CD4-positive, alpha-beta T cell treated with Interleukin-2 at 100 ng/mL for 4 hours (primary cell): Measurements from ENCODE around the gene SRSF2.
"Not testable (repeated sequence)": the region's sequence is repeated elsewhere in the genome, so short reads cannot be mapped to it uniquely, and the experiment has no call there.

Experiments used
- DNase-seq: peaks from one replicate; pipeline ENCODE4 v3.0.0-alpha.2; 2020; ENCODE audit warnings: low spot score

Gene SRSF2

DNA sequence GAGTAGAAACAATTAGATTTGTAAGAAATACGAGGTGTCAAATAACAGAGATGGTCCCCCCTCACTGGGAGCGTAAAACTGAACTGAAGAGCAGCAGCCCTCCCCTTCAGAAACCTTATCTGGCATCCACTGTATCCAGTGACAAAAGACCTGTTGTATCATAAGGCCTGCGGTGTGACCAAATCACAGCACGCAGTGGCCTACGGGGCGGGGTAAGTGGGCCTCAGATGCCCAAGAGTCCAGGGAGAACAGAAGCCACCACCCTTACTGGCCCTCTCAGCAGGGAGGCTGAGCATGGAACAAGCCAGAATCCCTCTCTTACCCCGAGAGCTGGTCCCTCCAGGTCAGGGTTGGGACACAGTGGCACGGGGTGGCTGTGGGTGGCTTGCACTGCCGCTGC lies 16.2 kb downstream of the SRSF2 start:
- DNase-seq: no peak

DNA sequence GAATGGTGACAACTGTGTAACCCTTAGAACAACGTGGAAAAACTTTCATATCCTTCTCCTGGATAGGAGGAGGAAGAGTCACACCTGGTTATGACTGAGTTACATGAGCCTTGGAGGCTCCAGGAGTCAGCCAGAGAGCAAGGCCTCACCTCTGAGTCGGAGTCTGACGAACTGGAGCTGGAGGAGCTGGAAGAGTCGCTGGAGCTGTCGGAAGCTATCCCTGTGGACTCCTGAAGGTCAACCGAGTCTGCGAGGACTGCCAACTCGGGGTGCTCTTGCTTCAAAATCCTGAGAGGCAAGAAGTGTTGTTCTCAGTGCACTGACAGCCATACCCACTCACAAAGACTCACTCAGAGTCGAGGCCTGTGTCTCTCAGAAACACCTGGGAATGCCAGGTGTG lies 16.9 kb downstream of the SRSF2 start:
- DNase-seq: no peak

DNA sequence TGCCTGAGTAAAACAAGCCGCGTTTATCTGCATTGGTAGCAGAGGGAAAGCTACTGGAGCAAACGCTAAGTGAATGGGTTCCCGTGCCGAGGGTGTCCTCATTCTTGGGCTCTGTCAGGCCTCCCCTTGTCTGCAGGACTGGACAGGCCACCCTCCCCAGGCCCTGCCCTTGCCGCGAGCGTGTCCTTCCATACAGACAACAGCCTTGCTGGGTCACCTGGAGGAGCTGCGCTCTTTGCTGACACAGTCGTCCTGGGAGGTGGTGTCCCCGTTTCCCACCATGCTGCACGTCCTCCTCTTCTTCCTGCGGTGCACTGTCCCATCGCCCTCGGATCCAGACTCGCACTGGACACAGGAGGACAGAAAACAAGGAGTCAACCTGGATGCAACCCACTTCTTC lies 18.6 kb downstream of the SRSF2 start:
- DNase-seq: no peak

DNA sequence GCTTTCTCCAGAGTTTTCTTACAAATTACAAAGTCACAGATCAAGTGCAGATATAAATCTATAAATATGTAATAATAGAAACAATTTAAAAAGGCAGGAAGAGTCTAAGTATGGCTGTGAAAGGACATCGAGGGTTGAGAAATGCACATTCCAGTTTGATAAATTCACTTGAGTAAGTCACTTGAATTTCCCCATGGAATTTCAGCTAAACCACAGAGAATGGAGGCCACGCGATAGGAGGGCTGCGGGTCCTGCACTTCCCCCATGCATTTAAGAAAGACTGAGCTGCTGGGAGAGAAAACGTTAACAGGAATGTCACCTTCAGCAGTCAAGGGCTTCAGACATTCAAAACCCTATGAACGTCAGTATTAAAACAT lies 20.3 kb downstream of the SRSF2 start:
- no peak for DNase-seq

DNA sequence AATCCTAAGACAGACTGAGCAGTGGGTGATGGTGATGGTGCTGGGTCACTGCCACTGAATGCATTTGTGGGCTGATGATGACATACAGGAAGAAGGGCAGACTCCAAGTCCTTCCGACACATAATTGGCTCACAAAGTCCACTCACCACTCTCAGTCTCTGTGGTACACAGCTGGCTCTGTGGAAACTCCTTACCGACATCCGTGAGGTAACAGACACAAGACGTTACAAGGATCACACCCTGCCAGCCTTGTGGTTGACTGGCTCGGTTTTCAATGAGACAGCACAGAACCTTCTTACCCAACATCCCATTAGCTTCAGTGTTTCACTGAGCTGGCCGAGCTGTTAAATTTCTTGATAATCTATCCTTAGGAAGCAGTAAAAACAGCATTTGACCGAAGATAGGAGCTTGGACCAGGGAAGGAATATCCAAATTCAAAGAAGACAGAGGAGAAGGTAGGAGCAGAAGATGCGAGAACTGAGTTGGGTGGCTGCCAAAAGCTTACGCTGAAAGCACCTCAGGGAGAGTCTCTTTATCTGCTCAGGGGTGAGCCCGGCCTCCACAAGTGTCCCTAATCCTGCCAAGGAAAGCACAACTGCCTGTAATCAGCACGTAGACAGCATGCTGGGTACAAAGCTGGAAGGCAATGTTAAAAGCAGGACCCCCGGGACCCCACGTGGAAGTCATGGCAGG lies 20.8 kb downstream of the SRSF2 start:
- peak; percentile 85 for DNase-seq

DNA sequence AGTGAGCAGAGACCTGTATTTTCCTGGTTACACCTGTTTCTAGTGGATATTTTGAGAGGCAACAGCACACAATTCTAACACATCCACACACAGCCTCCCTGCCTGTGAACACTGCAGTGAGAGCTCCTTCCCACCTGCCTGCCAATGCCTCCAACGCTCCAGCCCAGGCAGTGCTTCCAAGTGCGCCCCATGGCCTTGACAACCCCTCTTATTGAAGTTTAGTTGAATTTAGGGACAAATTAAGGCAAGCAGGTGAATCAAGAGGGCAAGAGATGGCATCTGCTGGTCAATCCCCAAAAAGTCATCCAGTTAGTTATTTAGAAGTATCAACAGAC lies 21.7 kb downstream of the SRSF2 start:
- DNase-seq: no peak

DNA sequence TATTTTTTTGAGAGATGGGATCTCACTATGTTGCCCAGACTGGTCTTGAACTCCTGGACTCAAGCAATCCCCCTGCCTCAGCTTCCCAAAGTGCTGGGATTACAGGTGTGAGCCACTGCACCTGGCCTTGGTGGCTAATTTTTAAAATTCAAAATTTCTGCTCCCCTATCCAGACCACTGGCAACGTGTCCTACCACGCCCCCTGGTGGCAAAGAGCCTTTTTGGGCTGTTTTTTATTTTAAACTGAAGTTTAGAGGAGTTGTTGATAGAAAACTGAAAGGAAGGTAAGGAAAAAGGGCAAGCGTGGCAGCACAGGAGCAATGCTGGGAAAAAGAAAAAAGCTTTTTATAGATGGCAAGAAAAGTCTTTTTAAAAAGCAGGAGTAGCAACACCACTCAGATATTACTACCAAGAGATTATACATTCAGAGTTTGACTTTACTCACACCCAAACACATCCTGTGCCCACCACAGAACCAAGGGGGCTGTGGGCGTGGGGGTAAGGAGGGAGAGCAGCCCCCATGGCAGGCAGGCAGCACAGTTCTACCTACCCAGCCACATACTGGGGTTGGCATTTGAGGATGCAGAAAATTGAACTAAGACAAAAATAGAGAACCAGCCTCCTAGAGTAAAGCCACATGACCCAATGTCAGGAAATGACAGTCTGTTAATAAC lies 22.2 kb downstream of the SRSF2 start:
- peak; percentile 79 for DNase-seq

DNA sequence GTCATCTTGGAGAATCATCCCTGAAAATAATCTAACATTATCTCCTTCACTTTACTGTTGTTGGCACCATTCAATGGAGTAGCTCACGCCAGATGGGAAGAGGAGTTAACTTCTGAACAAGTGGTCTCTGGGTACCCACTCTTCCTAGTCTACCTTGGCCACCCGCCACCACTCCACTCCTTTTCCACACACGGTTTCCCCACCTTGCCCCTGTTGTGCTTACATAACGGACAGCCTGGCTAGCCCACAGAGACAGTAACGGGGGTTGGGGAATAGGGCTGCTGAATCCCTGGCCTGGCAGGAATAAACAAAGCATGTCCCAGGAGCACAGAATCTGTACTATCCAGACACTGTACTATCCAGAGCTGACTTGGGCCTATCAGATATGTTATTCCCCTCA lies 22.8 kb downstream of the SRSF2 start:
- DNase-seq: no peak

DNA sequence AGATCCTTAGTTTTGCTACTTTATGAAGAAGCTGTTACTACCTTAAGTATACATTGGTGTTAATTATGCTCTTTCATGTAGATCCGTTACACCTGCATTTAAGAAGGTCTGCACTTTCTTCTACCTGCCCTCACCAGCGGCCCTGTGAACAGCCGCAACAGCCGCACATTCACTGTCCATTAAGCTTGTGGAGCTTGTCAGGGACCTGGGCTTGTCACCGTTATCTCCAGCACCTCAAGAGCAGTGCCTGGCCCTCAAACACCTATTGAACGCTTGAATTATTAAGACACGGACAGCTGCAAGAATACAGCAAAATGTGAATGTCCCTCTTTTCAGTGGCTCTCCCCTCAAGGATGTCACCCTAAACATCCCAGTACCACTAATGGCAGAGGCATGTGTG lies 23.4 kb downstream of the SRSF2 start:
- no peak for DNase-seq

DNA sequence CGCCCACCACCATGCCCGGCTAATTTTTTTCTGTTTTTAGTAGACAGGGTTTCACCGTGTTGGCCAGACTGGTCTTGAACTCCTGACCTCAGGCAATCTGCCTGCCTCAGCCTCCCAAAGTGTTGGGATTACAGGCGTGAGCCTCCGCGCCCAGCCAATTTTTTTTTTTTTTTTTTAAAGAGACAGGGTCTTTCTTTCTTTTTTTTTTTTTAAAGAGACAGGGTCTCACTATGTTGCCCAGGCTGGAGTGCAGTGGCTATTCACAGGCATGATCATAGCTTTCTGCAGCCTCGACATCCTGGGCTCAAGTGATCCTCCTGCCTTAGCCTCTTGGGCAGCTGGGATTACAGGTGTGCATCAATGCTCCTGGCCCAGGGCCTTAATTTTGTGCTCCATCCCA lies 24.8 kb downstream of the SRSF2 start:
- DNase-seq: not testable (repeated sequence)

DNA sequence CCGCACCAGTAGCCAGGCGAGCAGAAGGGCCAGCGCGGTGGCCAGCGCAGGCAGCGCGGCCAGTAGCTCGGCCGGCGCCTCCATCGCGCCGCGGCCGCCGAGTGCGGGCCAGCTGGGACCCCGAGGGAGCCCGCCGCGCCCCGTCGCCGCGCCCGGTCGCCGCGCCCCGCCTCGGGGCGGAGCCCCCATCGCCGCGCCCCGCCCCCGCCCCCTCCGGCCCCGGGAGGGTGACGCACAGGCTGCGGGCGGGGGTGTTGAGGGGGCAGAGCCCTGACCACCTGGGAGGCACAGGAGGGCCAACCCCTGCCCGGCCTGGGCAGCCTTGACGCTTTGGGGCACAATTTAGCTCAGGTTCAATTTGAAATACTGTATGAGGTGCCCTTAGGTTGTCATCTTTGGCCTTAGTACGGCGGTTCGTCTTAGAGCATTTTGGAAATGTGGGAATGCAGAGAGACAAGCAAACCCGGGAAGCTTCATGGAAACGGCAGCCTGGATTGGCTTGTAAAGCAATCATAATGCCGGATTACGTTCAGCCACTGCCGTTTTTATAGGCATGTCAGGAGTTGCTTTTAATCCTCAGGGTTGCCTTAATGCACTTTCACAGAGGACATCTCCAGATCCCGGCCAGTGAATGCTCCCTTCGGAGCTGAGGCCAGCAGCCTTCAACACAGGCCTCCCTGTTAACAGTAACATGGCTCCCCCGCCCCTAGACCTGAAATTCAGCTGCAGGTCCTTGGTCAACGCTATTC lies 26.1 kb downstream of the SRSF2 start, which contains the start of gene MXRA7:
TSS of gene MXRA7 (minus strand) at position 103 of the 749 bp plus-strand sequence. CDS start at position 84, 19 bp downstream.
- DNase-seq: peak; percentile 54

DNA sequence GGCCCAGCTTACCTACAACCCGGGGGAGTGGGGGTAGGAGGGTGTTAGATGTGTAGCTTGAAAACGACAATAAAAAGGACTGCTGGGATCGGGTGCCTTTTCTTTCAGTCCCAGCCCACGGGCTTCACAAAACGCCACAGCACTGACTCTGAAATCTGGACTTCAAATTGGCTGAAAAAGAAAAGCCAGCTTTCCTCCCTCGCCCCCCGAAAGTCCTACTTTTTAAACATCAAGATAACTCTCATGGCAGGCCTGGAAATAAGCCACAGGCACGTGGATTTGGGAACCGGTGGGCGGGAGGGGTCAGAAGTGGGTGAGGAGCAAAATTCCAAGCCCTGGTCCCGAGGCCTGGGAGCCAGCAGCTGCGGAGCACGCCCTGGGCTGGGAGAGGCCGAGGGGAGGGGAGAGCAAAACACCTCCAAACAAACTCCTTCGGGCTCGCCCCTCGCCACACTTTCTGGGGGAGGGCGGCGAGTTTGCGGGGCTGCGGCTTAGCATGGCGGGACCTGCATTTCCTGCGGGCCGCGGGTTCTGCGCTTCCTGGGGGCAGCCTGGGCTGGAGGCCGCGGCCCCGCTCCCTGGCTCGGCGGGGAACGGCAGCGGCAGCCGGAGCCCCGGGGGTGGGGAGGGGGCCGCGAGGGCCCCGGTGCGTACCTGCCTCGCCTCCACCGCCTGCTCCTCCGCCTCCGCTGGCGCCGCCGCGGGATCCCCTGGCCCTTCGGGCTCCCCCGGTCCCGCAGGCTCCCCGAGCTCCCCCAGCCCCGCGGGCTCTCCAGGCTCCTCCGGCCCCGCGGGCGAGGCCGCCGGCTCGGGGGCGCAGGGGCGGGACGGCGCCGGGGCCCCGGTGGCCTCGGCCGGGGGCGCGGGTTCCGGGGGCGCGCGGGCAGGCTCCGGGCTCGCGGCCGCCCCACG lies 26.9 kb downstream of the SRSF2 start:
- DNase-seq: not testable (repeated sequence)

DNA sequence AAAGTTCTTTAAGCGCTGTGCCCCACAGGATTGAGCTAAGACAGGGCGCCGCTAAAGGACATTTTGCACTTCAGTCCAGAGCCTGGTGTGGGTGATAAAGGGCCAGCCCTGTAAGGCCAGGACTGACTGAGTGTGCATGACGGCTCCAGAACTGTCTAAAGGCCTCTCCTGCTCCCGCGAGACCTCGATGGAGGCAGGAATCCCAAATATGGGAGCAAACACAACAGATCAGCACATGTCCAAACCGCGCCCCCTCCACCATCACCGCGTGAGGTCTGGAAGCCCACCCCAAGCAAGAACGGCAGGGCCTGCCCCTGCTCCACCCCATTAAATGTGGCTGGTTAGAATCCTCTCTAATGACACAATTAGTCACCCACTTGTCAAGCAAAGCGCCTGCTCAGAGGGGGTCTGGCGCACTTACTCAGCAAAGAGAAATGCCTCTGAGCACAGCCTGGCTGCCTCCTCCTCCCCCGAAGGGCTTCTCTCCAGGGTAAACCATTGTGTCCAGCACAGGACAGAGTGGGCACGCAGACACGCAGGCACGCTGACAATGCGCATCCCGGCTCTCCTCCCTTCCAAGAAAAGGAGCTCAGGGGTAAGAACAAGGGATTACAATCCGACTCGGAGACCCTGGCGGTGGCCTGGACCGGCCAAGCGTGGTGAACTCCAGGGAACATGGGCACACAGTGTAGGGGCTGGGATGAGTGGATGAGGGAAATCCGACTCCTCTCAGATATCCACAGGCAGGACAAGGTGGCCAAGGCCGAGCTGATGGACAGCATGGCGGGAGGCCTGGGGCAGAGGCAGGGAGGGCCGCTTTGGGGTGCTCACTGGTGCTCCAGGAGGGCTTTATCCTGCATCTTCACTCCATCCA lies 27.8 kb downstream of the SRSF2 start:
- DNase-seq: no peak

DNA sequence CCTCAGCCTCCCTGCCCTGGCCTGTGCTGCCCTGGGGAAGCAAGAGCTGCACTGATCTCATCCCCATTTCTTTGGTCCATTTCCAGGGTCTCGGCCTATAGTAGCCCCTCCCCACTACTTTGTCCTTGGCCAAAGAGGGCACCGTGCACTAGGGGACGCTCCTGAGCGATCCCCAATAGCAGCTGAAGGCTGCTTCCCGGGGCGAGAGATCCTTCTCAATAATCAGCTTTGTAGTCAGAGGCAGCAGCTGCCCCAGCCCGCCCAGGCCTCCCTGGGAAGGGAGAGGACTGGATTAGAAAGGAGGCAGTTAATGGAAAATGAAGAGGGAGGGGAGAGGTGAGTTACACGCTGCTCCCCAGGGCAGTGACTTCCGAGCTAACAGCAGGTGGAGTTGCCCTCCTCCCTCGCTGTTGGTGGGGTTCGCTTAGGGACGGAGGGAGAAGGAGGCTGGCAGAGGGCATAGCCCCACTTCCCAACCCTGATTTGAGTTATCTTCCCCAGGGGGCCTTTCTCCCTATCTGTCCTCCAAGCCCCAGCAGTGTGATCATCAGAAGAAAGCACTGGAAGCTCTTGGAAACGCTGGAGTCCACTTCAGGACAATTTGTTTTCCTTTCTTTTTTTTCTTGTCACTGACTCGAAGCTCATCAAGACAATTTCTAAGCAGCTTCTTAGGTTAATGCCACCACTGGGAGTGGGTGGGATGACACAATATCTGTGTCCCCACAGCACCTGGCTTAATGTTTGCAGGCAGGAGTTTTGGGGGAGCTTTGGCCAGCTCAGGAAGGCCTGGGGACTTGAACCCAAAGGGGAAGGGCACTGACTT lies 28.9 kb downstream of the SRSF2 start:
- DNase-seq: no peak

DNA sequence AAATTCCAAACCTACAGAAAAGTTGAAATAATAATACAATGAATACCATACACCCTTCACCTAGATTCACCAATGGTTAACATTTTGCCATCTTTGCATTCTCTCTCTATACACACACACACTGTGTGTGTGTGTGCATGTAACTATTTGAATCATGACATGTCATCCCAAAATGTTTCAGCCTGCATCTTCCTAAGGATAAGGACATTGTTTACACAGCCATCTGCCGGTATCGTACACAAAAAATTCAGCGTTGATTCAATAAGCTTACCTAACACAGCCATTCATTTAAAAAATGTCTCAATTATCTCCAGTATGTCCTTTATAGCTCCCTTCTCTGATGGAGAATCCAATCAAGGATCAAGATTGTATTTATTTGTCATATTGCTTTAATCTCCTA lies 30.3 kb downstream of the SRSF2 start:
- no peak for DNase-seq

DNA sequence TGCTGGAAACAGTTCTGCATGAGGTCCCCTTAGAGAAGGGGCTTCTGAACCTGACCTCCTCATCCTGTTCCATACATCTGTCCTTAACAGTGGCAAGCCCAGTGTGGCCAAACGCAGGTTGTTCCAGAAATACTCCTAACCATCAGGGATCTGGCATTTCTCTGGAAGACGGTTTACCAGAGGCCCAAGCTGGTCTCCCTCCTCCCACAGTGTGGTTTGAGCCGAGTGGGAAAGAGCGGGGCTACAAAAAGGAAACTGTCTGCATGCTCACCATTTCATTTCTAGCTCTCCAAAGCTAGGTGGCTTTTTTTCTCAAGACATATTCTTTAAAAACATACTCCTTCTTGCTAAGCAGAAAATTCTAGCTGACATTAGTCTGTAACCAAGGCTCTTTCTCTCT lies 32.3 kb downstream of the SRSF2 start:
- no peak for DNase-seq

DNA sequence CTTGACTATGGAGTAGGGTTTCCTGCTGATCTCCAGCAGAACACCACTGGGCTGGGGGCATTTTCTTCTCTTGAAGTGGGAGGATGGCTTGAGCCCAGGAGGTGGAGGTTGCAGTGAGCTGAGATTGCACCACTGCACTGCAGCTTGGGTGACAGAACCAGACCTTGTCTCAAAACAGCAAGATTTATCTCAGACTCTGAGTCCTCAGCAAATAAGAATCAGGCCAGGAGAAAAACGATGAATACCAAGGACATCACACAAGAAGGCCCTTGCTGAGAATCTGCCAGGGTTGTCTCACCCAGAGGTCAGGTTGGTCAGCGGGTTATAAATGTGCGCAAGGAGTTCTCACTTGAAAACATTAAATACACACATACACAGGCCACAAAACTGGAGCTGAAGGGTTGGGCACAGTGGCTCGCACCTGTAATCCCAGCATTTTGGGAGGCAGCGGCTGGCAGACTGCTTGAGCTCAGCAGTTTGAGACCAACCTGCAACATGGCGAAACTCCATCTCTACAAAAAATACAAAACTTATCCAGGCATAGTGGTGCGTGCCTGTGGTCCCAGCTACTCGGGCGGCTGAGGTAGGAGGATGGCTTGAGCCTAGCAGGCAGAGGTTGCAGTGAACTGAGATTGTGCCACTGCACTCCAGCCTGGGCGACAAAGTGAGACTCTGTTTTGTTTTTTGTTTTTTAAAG lies 34.0 kb downstream of the SRSF2 start:
- no peak for DNase-seq

DNA sequence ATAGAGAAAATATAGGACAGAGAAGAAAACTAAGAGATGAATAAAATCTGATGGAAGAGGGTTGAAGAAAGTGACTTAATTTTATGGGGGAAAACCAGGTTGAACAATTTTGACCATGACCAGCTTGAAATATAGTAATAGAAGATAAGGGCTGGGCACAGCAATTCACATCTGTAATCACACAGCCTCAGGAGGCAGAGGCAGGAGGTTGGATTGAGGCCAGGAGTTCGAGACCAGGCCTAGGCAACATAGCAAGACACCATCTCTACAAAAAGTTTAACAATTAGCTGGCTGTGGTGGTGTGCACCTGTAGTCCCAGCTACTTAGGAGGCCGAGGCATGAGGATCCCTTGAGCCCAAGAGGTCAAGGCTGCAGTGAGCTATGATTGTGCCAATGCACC lies 35.1 kb downstream of the SRSF2 start:
- no peak for DNase-seq

DNA sequence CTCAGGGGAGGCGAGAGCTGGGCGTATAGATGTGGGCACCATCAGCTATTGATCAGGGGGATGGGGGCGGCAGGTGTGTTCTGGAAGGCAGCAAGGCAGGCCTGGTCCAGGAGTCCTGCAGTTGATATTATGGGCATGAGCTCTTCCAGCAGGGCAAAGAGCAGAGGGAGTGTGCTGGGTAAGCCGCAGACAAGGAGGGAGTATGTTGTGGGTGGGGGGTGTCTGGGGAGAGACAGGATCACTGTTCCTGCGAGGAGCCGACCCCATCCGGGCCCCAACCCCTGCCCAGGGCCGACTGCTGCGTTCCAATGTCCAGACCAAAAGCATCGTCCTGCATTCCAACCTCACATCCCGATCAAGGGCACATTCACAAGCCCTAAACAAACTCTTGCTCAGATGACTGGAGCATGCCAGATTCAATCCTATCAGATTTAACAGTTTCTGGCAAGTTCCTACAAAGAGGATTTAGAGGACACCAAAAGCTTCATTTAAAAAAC lies 35.6 kb downstream of the SRSF2 start:
- no peak for DNase-seq
